Upper lobe of left lung (tissue), 4 donors: Measurements from ENCODE around the gene TAF15.

Source experiments
- EP300 ChIP-seq, 4 donors: sonication (generic); formaldehyde crosslinking; IDR thresholded peaks; one replicate each; pipeline ENCODE4 v1.5.1; 2017; ENCODE audit warnings: antibody characterized with exemption in 4 of 4, control low read depth in 2 of 4
- POLR2A ChIP-seq, 4 donors: fragments of 450-650 bp; IDR thresholded peaks; one replicate each; pipeline ENCODE4 v1.5.1; 2016 to 2017; ENCODE audit warnings: antibody characterized with exemption in 4 of 4, mild to moderate bottlenecking in 2 of 4
- POLR2AphosphoS5 ChIP-seq, 2 donors: sonication (generic); formaldehyde crosslinking; IDR thresholded peaks; one replicate each; pipeline ENCODE4 v1.5.1; 2017; ENCODE audit warnings: antibody characterized with exemption in 2 of 2
- TF ChIP-seq, protein P1 (sequence below), 6 experiments: fragments of 450-650 bp in 4 of 6; fragments of 200-600 bp in 2 of 6; sonication (generic) in 2 of 6; IDR thresholded peaks; one replicate each; pipeline ENCODE4 v1.5.1; 2016 to 2019; ENCODE audit warnings: antibody characterized with exemption in 6 of 6

- TF ChIP-seq, protein P1, sequence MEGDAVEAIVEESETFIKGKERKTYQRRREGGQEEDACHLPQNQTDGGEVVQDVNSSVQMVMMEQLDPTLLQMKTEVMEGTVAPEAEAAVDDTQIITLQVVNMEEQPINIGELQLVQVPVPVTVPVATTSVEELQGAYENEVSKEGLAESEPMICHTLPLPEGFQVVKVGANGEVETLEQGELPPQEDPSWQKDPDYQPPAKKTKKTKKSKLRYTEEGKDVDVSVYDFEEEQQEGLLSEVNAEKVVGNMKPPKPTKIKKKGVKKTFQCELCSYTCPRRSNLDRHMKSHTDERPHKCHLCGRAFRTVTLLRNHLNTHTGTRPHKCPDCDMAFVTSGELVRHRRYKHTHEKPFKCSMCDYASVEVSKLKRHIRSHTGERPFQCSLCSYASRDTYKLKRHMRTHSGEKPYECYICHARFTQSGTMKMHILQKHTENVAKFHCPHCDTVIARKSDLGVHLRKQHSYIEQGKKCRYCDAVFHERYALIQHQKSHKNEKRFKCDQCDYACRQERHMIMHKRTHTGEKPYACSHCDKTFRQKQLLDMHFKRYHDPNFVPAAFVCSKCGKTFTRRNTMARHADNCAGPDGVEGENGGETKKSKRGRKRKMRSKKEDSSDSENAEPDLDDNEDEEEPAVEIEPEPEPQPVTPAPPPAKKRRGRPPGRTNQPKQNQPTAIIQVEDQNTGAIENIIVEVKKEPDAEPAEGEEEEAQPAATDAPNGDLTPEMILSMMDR (IDR thresholded peaks at IDR 0.05): no peak
- TF ChIP-seq POLR2AphosphoS5 (IDR thresholded peaks at IDR 0.05) (no peak), EP300 (IDR thresholded peaks at IDR 0.05) (no peak), POLR2A (IDR thresholded peaks at IDR 0.05) (no peak)
These were observed 10.2 kb downstream of the TAF15 start for GRCh38 chr17:35819455-35819854.
